Measurements from ENCODE around the gene SREBF2.
A peak's percentile ranks its signal among the peaks of the same experiment; 100 is the strongest.

Gene SREBF2

GRCh38 chr22:41838842-41839618, 6.1 kb downstream of the SREBF2 start:
- H2AFZ ChIP-seq (ENCODE audit: low read depth, low read length): no peak overlapping the region

GRCh38 chr22:41840216-41840615, 7.3 kb downstream of the SREBF2 start:
- no peak overlapping the region for H4K8ac ChIP-seq (ENCODE audit: low read length)
- H2BK12ac ChIP-seq (ENCODE audit: low read length in 2 of 2): no peak overlapping the region
- H3K23ac ChIP-seq (ENCODE audit: low read length in 2 of 2): no peak overlapping the region
- no peak overlapping the region for H3K14ac ChIP-seq (ENCODE audit: low read length in 2 of 2)
- no peak overlapping the region for H3K4me3 ChIP-seq (ENCODE audit: insufficient read depth in 1 of 2, low read depth in 1 of 2, low read length in 2 of 2)
- 98% methylated on average over 4 of the region's 5 CpGs for WGBS
- H3K4me2 ChIP-seq (ENCODE audit: low read length, poor library complexity, severe bottlenecking): no peak overlapping the region
- no peak overlapping the region for H2BK5ac ChIP-seq (ENCODE audit: low read depth, low read length, poor library complexity, severe bottlenecking)
- peaks cover 6% of the 10 kb centered on the region for H3K4me1 ChIP-seq (ENCODE audit: control insufficient read depth, insufficient read depth, low read depth, low read length)
- H2BK15ac ChIP-seq (ENCODE audit: low read depth, poor library complexity, severe bottlenecking): no peak overlapping the region
- H4K91ac ChIP-seq (ENCODE audit: low read length): no peak overlapping the region
- no peak overlapping the region for H2BK120ac ChIP-seq (ENCODE audit: low read depth, low read length)
- H3K36me3 ChIP-seq (ENCODE audit: control insufficient read depth in 1 of 2, insufficient read depth in 2 of 2, low read depth in 1 of 2, low read length in 2 of 2): peaks cover 14 to 49% of the 10 kb centered on the region in 2 experiments
- no peak overlapping the region for H3K27ac ChIP-seq (ENCODE audit: low read length, poor library complexity, severe bottlenecking)
- no peak overlapping the region for H2AFZ ChIP-seq (ENCODE audit: low read depth, low read length)
- H3K4ac ChIP-seq (ENCODE audit: low read depth in 1 of 2, low read length in 2 of 2): no peak overlapping the region
- no peak overlapping the region for H3K9ac ChIP-seq (ENCODE audit: low read length)
- no peaks in the 10 kb centered on the region for H3K9me3 ChIP-seq (ENCODE audit: control insufficient read depth, low read length)
- no peak overlapping the region for H3K18ac ChIP-seq (ENCODE audit: low read depth in 1 of 2, low read length in 2 of 2)
- DNase-seq: no peak
- no peaks in the 10 kb centered on the region for H3K27me3 ChIP-seq (ENCODE audit: control insufficient read depth in 1 of 2, insufficient read depth in 1 of 2, low read length in 2 of 2)
- H2AK5ac ChIP-seq (ENCODE audit: low read length, severe bottlenecking): no peak overlapping the region
- H3K79me1 ChIP-seq (replicated peaks; ENCODE audit: low read length, poor library complexity, severe bottlenecking): peaks cover 6% of the 10 kb centered on the region

More at GRCh38 chr22:41838842-41839618, 6.1 kb downstream of the SREBF2 start:
- no peak overlapping the region for H3K27ac ChIP-seq (ENCODE audit: low read length, poor library complexity, severe bottlenecking)
- H3K23ac ChIP-seq (ENCODE audit: low read length in 2 of 2): no peak overlapping the region
- H3K9ac ChIP-seq (ENCODE audit: low read length): no peak overlapping the region
- no peak overlapping the region for H3K18ac ChIP-seq (ENCODE audit: low read depth in 1 of 2, low read length in 2 of 2)
- peaks cover 14 to 51% of the 10 kb centered on the region in 2 experiments for H3K36me3 ChIP-seq (ENCODE audit: control insufficient read depth in 1 of 2, insufficient read depth in 2 of 2, low read depth in 1 of 2, low read length in 2 of 2)
- no peak overlapping the region for H2BK120ac ChIP-seq (ENCODE audit: low read depth, low read length)
- no peak overlapping the region for H2BK5ac ChIP-seq (ENCODE audit: low read depth, low read length, poor library complexity, severe bottlenecking)
- H4K8ac ChIP-seq (ENCODE audit: low read length): no peak overlapping the region
- peaks cover 3% of the 10 kb centered on the region for H3K4me1 ChIP-seq (ENCODE audit: control insufficient read depth, insufficient read depth, low read depth, low read length)
- H3K4ac ChIP-seq (ENCODE audit: low read depth in 1 of 2, low read length in 2 of 2): no peak overlapping the region
- peak overlapping the region; percentile 44 for H4K91ac ChIP-seq (ENCODE audit: low read length)
- 98% methylated on average over 1 of the region's 1 CpG for WGBS
- no peak overlapping the region for H2AK5ac ChIP-seq (ENCODE audit: low read length, severe bottlenecking)
- H3K4me3 ChIP-seq (ENCODE audit: insufficient read depth in 1 of 2, low read depth in 1 of 2, low read length in 2 of 2): no peak overlapping the region
- H3K4me2 ChIP-seq (ENCODE audit: low read length, poor library complexity, severe bottlenecking): no peak overlapping the region
- H3K9me3 ChIP-seq (ENCODE audit: control insufficient read depth, low read length): no peaks in the 10 kb centered on the region
- H3K79me1 ChIP-seq (replicated peaks; ENCODE audit: low read length, poor library complexity, severe bottlenecking): peaks cover 6% of the 10 kb centered on the region
- no peaks in the 10 kb centered on the region for H3K27me3 ChIP-seq (ENCODE audit: control insufficient read depth in 1 of 2, insufficient read depth in 1 of 2, low read length in 2 of 2)
- no peak overlapping the region for H3K14ac ChIP-seq (ENCODE audit: low read length in 2 of 2)
- no peak overlapping the region for H2BK12ac ChIP-seq (ENCODE audit: low read length in 2 of 2)
- H2BK15ac ChIP-seq (ENCODE audit: low read depth, poor library complexity, severe bottlenecking): no peak overlapping the region
- DNase-seq: no peak

- WGBS: 100% methylated on average over 1 of the region's 3 CpGs
- no peak overlapping the region for H3K4me2 ChIP-seq (ENCODE audit: low read length, poor library complexity, severe bottlenecking)
- H2BK120ac ChIP-seq (ENCODE audit: low read depth, low read length): no peak overlapping the region
Observed at GRCh38 chr22:41841085-41841712, 8.3 kb downstream of the SREBF2 start.

More at GRCh38 chr22:41841085-41841712, 8.3 kb downstream of the SREBF2 start:
- Histone ChIP-seq H3K27me3 (ENCODE audit: control insufficient read depth in 1 of 2, insufficient read depth in 1 of 2, low read length in 2 of 2) (no peaks in the 10 kb centered on the region), H3K18ac (ENCODE audit: low read depth in 1 of 2, low read length in 2 of 2) (no peak overlapping the region), H2BK15ac (ENCODE audit: low read depth, poor library complexity, severe bottlenecking) (no peak overlapping the region), H2AK5ac (ENCODE audit: low read length, severe bottlenecking) (no peak overlapping the region), H3K9me3 (ENCODE audit: control insufficient read depth, low read length) (no peaks in the 10 kb centered on the region), H4K91ac (ENCODE audit: low read length) (no peak overlapping the region), H3K79me1 (replicated peaks; ENCODE audit: low read length, poor library complexity, severe bottlenecking) (peaks cover 6% of the 10 kb centered on the region), H3K36me3 (ENCODE audit: control insufficient read depth in 1 of 2, insufficient read depth in 2 of 2, low read depth in 1 of 2, low read length in 2 of 2) (peaks cover 13 to 44% of the 10 kb centered on the region in 2 experiments), H2BK12ac (ENCODE audit: low read length in 2 of 2) (peak overlapping the region in 1 of 2 experiments; percentile 6), H2BK5ac (ENCODE audit: low read depth, low read length, poor library complexity, severe bottlenecking) (no peak overlapping the region), H3K4me1 (ENCODE audit: control insufficient read depth, insufficient read depth, low read depth, low read length) (peaks cover 7% of the 10 kb centered on the region), H3K4me3 (ENCODE audit: insufficient read depth in 1 of 2, low read depth in 1 of 2, low read length in 2 of 2) (no peak overlapping the region), H3K23ac (ENCODE audit: low read length in 2 of 2) (peak overlapping the region in 1 of 2 experiments; percentile 46), H3K4ac (ENCODE audit: low read depth in 1 of 2, low read length in 2 of 2) (no peak overlapping the region), H3K9ac (ENCODE audit: low read length) (no peak overlapping the region), H2AFZ (ENCODE audit: low read depth, low read length) (no peak overlapping the region), H3K14ac (ENCODE audit: low read length in 2 of 2) (no peak overlapping the region), H4K8ac (ENCODE audit: low read length) (no peak overlapping the region), H3K27ac (ENCODE audit: low read length, poor library complexity, severe bottlenecking) (no peak overlapping the region)
- DNase-seq: no peak

Data from mesenchymal stem cell (in vitro differentiated cells and primary cell).